ENCODE results near the gene TTC21B. TPM values are rescaled to one million over a fixed set of nuclear protein-coding genes. Genes with fewer than 3 reads are reported as not detected.
"Not testable (repeated sequence)": the region's sequence is repeated elsewhere in the genome, so short reads cannot be mapped to it uniquely, and the experiment has no call there.

TTC21B gene
- total RNA-seq, 1 donor, result 34.5 TPM

DNA sequence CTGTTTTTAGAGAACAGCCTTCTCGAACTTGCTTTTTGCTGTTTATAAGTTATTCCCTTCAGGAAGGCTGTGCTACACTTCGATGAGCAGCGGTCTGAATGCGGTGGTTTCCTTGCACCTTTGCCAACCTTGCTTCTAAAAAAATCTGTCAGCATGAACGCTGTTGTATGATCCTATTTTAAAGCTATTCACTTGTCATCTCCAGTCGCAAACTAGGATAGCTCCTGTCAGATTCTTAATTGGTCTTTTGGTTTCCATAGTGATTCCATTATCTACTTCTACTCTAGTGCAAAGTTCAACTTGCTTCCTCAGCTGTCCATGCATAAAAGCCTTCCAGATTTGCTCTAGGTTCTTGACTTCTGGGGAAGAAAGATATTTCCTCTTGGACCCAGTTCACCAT, 83.2 kb downstream of the TTC21B start:
- no peak for TF ChIP-seq CTCF (IDR thresholded peaks at IDR 0.05; ENCODE audit: insufficient read depth, low read depth, low read length)
- H3K4me3 ChIP-seq (ENCODE audit: low read depth, low read length), result no peak overlapping the region
- DNase-seq (ENCODE audit: low read depth), result no peak

GRCh38 chr2:165868211-165868610, 85.4 kb downstream of the TTC21B start:
- TF ChIP-seq CTCF (IDR thresholded peaks at IDR 0.05; ENCODE audit: insufficient read depth, low read depth, low read length), result no peak
- peak; percentile 24 for DNase-seq (ENCODE audit: low read depth)
- no peak overlapping the region for H3K4me3 ChIP-seq (ENCODE audit: low read depth, low read length)

DNA sequence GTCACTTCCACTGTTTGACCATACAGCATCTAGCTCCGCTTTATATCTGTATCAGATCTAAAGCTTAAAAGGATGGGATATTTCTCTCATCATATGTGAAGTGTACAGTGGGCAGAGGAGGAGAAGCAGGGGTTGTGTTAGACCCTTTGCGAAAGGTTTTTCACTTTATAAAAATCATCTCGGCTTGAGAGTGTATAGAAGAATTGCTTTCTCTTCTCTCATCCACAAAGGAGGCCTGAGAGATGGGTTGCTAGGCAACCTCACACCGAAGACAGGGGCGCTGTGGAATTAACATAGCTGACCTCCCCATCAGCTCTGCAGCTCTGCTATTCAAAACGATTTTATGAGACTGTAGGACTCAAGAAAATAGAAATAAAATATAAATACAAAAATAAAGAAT, 89.3 kb downstream of the TTC21B start:
- no peak for DNase-seq (ENCODE audit: low read depth)
- H3K4me3 ChIP-seq (ENCODE audit: low read depth, low read length), result no peak overlapping the region
- TF ChIP-seq CTCF (IDR thresholded peaks at IDR 0.05; ENCODE audit: insufficient read depth, low read depth, low read length), result no peak

DNA sequence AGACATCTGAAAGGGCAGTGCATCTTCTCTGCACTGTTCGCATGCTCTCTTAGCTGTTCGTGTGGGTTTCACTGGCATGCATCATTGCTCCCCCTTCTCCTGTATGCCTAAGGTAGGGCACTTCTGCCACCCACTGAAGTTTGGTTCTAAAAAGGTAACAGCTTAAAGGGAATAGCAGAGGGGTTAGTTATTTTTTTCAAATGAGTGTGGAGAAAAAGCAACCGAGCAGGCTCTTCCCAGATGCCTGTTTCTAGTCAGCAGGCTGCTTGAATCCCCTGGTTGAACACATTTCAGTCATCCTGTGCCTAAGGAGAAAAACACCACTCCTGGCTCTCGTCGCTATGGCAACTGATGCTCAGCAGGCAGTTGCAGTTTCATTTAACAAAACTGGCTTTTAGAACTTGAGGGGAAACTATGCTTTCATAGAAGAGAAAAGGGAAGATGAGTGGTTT, 89.7 kb downstream of the TTC21B start:
- TF ChIP-seq CTCF (IDR thresholded peaks at IDR 0.05; ENCODE audit: insufficient read depth, low read depth, low read length), result no peak
- no peak for DNase-seq (ENCODE audit: low read depth)
- no peak overlapping the region for H3K4me3 ChIP-seq (ENCODE audit: low read depth, low read length)

- not testable (repeated sequence) for DNase-seq (ENCODE audit: low read depth); H3K4me3 ChIP-seq (ENCODE audit: low read depth, low read length)
Observed at GRCh38 chr2:165861083-165861482, 92.5 kb downstream of the TTC21B start.

DNA sequence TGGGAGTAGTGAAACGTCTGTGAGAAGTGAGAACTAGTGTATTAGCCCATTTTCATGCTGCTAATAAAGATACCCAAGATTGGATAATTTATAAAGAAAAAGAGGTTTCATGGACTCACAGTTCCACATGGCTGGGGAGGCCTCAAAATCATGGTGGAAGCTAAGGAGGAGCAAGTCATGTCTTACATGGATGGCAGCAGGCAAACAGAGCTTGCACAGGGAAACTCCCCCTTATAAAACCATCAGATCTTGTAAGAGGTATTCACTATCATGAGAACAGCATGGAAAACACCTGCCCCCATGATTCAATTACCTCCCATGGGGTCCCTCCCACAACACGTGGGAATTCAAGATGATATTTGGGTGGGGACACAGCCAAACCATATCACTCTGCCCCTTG, 93.9 kb downstream of the TTC21B start:
- not testable (repeated sequence) for H3K4me3 ChIP-seq (ENCODE audit: low read depth, low read length); DNase-seq (ENCODE audit: low read depth)

- peak; percentile 57 for DNase-seq (ENCODE audit: low read depth)
- H3K4me3 ChIP-seq (ENCODE audit: low read depth, low read length), result no peak overlapping the region
- no peak for TF ChIP-seq CTCF (IDR thresholded peaks at IDR 0.05; ENCODE audit: insufficient read depth, low read depth, low read length)
Observed at GRCh38 chr2:165857876-165858275, 95.7 kb downstream of the TTC21B start.

- no peak for TF ChIP-seq CTCF (IDR thresholded peaks at IDR 0.05; ENCODE audit: insufficient read depth, low read depth, low read length)
- H3K4me3 ChIP-seq (ENCODE audit: low read depth, low read length), result no peak overlapping the region
- no peak for DNase-seq (ENCODE audit: low read depth)
Observed at GRCh38 chr2:165852394-165852793, 101.2 kb downstream of the TTC21B start.
